Hematopoietic multipotent progenitor cell treated with erythropoietin and hydrocortisone succinate and interleukin-3 and kit ligand, for 4 days (in vitro differentiated cells): ENCODE results near the gene CIRBP.

Experiments used
- DNase-seq: peaks from one replicate; pipeline ENCODE4 v3.0.0-alpha.2; 2015

Gene CIRBP

GRCh38 chr19:1269065-1269477, at the start of gene CIRBP:
Gene CIRBP (plus strand): TSS chr19:1269332. CDS start chr19:1270934, 1,602 bp downstream.
- peak; percentile 100 for DNase-seq

DNA sequence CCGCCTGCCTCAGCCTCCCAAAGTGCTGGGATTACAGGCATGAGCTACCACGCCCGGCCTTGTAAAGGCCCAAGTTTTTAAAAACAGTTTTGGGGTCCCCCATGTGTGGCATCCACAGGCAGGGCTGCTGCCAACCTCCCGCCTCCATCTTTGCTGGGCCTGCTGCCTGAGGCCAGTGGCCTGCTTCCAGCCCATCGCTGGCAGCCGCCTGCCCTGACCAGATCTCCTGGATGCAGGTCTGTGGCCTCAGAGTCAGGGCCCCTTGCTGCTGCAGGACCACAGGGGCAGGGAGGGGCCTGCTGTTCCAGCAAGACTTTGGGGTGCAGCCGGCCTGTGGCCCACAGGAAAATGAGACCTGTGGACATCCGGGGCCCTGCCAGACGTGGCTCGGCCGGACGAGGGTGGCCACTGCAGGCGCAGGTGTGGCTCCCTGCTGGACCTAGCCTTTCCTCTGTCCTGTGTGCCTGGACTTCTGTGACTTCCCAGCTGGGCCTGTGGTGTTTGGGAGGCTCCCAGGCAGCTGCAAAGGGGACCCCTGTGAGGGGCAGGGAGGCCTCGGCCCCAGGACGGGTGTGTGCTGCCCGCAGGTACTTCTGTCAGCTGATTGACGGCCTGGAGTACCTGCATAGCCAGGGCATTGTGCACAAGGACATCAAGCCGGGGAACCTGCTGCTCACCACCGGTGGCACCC, 49.2 kb upstream of the CIRBP start:
- DNase-seq = no peak

DNA sequence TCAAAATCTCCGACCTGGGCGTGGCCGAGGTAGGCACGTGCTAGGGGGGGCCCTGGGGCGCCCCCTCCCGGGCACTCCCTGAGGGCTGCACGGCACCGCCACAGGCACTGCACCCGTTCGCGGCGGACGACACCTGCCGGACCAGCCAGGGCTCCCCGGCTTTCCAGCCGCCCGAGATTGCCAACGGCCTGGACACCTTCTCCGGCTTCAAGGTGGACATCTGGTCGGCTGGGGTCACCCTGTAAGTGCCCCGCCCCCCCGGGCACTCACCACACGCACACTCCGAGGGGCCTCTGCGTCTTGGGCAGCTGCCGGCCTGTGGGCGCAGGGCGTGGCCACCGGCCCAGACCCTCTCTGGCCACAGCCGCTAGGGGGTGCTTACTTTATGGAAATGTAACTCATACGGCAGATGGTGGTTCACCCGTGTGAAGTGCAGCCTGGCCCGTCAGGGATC, 48.6 kb upstream of the CIRBP start:
- no peak for DNase-seq

GRCh38 chr19:1220976-1221903, 47.9 kb upstream of the CIRBP start:
- DNase-seq = no peak

DNA sequence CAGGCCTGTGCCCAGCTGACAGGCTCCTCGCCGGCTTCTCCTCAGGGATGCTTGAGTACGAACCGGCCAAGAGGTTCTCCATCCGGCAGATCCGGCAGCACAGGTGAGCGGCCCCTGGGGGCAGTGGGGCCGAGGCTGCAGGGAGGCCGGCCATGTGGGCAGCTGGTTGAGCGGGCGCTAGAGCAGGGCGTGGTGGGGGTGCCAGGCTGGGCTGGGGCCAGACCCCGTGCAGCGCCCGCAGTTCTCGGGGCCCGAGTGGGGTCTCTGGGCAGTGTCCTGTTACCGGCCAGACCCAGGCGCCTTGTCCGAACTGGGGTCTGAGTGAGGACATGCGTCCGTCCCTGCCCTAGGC, 47.3 kb upstream of the CIRBP start:
- no peak for DNase-seq

DNA sequence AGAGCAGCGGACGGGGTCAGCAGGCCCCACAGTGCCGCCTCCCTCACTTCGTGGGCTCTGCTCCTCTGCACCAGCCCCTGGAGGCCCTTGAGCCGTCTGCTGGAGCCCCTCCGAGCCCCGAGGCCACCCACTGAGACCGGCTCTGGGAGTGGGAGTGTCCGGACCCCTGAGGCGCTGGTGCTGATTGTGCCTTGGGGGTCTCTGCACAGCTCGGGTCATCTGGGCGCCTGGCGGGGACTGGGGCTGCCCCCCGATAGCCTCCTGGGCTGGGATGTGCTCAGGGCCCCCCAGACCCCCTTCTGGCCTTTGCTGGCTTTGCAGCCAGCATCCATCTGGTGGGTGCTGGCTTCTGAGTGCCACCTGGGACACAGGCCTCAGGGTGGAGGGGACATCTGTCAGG, 46.7 kb upstream of the CIRBP start:
- DNase-seq = no peak

GRCh38 chr19:1223018-1223855, 45.9 kb upstream of the CIRBP start:
- DNase-seq = peak; percentile 67

DNA sequence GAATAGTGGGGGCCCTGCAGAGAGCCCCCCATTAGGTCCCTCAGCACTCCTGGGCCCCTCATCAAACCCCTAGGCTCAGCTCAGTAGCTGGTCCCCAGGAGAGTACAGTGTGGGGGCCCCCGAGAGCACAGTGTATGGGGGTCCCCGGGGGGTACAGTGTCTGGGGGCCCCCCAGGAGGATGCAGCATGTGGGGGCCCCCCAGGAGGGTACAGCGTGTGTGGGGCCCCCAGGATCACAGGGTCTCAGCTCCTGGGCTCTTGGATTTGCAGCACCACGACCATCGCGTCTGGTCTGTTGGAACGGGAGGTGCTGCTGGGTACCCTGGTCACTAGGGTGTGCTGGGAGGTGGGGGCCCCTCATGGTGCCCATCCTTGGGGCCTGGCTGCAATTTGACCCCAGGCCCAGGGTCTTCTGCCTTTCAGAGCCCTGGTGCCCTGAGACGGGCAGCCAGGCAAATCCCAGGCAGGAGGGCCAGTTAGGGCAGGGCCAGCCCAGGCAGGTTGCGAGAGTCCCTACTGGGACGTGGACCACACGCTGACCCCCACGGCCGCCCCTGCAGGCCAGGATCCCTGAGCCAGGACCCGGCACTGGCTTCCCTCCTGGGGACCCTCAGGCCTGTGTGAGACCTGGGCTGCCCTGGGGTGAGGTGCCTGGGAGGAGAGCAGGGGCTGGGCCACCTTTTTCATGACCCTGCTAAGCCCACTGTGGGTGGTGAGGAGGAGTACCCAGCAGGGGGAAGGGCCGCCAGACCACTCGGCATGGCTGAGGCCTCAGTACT, 44.9 kb upstream of the CIRBP start:
- no peak for DNase-seq

- DNase-seq = no peak
Observed at GRCh38 chr19:1224847-1225246, 44.3 kb upstream of the CIRBP start.

DNA sequence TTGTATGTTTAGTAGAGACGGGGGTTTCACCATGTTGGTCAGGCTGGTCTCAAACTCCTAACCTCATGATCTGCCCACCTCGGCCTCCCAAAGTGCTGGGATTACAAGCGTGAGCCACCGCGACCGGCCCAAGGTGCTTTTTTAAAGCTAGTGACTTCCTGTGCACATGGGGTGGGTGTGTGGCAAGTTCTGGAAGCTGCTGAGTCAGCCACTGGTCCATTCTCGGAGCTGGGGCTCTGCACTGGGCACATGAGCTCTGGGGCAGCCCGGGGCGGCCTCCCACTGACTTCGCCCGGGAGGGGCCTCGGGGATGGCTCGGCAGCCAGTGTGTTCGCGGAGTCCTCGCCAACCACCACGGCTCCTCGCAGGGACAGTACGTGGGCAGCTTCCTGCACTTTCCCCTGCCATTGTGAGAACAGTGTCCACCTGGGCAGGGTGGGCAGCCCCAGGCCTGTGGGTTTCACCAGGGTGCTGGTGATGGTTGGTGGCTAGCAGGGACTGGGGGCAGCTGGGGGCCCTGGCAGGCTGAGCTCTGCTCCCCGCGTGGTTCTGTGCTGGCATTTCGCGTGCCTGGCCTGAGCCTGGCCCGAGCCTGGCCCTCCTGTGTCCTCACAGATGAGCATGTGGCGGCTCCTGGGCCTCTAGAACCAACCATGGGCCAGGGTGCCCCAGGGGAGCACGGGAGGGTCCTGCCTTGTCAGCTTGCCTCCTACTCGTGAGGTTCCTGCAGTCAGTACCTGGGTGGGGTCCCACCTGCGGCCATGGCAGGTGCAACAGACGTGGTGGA, 43.5 kb upstream of the CIRBP start:
- no peak for DNase-seq

DNA sequence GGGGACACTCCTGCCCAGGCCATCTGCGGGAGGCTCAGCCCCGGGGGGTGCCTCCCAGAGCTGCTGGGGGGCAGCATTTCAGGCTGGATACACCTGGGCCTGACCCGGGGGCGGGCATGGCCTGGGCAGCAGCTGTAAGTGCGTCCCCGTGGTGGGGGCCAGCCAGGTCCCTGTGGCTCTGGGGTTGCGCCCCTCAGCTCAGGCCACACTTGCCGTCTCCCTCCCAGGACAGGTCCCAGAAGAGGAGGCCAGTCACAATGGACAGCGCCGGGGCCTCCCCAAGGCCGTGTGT, 43.0 kb upstream of the CIRBP start:
- DNase-seq = no peak

DNA sequence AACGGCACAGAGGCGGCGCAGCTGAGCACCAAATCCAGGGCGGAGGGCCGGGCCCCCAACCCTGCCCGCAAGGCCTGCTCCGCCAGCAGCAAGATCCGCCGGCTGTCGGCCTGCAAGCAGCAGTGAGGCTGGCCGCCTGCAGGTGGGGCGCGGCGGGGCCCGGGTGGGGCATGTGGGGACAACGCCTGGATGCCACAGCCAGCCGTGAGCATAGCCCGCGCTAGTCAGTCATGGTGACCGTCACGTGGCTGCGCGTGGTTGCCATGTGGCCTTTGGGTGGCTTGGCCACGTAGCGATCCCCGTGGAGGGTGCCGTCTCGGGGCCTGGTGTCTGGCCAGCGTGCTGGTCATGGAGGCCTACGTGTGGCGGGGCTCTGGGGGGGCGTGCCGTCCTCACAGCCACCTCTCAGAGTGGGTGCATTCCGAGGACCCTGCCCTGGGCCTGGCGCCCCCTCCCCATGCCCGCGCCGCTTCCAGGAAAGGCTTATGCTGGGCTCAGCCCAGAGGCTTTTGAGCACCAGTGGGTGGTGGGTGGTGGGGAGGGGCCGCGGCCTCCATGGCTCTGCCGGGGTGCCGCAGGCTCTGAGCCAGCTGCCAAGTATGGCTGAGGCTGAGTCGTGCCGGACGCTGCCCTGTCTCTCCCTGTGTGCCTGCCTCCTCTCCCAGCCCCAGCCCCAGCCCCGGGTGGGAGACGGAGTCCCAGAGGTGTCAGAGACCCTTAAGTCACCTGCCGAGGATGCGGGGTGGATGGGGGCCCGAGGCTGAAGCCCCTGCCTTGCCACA, 42.4 kb upstream of the CIRBP start:
- DNase-seq = no peak

- no peak for DNase-seq
Observed at GRCh38 chr19:1227304-1228054, 41.7 kb upstream of the CIRBP start.

GRCh38 chr19:1228161-1228957, 40.8 kb upstream of the CIRBP start:
- no peak for DNase-seq

DNA sequence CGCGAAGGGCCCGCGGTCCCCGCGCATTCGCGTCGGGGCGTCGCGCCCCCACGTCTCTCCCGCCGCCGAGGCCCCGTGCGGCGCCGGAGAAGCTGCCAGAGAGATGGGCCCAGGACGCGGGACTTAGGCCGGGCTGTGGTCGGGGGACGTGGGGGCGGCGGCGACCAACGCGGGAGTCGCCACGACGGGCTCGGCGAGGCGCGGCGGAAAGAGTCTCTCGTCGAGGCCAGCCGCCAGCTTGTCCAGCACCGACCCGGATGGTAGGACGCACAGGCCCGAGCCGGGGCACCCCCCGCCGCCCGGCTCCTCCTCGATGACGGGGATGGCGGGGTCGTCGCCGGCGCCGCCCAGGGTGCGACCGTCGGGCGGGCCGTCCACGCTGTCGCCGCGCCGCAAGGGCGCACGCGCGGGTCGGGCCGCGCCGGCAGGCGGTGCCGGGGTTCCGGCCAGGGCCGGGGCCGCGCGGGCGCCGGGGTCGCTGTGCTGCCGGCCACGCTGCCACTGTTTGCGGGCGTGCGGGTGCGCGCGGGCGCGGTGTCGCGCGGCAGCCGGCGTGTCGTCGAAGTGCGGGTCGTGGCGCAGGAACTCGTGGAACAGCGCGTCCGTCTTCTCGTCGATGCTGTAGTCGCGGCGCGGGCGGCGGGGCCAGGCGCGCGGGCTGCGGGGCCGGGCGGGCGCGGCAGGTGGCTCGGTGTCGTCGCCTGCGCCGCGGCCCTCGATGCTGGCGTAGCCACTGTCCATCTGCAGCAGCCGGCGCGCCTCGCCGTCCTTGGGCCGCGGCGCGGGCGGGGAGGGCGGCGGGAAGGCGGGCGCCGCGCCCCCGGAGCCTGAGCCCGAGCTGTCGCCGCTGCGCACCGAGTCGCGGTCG, 39.8 kb upstream of the CIRBP start:
- no peak for DNase-seq

DNA sequence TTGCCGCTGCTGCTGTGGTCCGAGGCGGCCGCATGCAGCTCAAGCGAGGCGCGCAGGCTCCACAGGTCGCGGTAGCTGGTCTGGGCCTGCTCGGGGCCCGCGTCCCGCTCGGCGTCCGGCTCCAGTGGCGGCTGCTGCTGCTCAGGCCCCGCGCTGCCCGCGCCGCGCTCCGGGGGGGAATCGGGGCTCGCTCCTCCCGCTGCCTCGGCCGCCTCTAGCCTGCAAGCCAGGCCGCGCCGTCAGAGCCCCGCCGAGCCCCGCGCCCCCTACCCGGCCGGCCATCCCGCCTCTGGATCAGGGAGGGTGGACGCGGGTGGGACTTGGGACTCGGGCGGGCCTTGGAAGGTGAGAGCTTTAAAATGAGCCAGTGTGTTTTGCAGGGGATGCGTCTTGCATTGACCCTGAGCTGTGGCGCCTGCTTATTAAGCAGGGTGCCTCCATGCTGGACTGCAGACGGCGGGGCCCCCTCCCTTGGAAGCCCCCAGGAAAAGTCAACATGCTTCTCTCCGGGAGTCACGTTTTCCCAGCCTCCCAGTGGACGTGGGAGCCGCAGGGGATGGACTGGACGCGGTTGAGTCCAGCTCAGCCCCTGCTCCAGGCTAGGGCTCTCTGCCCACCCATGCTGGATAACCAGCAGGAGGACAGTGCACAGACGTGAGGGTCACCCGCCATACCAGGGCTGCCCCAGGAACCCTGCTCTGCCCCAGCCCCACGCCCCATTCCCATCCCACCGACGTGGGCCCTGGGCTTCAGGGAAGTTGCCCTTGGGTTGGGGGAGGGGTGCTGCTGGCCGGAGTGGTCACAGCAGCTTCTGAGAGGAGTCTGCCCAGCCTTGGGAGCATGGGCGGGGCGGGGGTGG, 39.0 kb upstream of the CIRBP start:
- DNase-seq = no peak

- no peak for DNase-seq
Observed at GRCh38 chr19:1230783-1231489, 38.2 kb upstream of the CIRBP start.
